ENCODE data around the gene SHTN1. TPM values are rescaled to one million over a fixed set of nuclear protein-coding genes. Genes with fewer than 3 reads are reported as not detected.
A peak's percentile ranks its signal among the peaks of the same experiment; 100 is the strongest.

SHTN1 gene
- 11.6 and 35.9 TPM in 2 replicates for total RNA-seq

DNA sequence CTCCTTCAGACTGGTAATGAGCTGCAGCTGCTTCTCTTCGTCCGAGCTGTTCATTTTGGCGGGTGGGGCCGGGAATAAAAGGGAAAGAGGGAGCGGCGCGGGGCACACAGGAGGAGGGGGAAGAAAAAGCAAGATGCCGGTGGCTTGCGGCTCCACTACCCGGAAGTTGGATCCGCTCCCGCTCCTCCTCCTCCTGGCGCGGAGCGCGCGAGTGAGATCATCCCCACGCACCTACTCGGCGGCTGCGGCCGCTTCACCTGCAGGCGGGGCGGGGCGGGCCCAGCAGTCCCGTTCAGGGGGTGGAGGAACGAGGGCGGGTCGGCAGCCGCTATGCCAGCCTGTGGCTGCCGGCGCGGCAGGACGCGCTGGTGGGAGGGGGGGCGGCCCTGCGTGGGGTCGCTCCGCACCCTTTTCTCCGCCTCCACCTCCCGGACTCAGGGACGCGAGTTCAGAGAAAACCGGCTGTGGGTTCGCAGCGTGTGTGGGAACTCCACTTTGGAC, at the start of gene SHTN1:
TSS of gene SHTN1 (minus strand) at position 162 of the 501 bp plus-strand sequence. CDS start at position 54, 108 bp downstream.
- DNase-seq (ENCODE audit: low read depth): peak; percentile 30

DNA sequence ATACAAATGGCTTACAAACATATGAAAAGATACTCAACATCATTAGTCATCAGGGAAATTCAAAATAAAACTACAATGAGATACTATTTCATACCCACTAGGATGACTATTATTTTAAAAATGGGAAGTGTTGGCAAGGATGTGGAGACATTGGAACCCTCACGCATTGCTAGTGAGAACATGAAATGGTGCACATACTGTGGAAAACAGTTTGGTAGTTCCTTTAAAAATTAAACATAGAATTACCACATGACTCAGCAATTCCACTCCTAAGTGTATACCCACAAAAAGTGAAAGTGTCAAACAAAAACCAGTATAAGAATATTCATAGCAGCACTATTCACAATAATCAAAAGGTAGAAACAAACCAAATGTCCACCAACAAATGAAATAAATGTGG, 48.5 kb upstream of the SHTN1 start:
- no peak for DNase-seq (ENCODE audit: low read depth)

GRCh38 chr10:117047947-117048346, 43.0 kb upstream of the SHTN1 start:
- no peak for DNase-seq (ENCODE audit: low read depth)

DNA sequence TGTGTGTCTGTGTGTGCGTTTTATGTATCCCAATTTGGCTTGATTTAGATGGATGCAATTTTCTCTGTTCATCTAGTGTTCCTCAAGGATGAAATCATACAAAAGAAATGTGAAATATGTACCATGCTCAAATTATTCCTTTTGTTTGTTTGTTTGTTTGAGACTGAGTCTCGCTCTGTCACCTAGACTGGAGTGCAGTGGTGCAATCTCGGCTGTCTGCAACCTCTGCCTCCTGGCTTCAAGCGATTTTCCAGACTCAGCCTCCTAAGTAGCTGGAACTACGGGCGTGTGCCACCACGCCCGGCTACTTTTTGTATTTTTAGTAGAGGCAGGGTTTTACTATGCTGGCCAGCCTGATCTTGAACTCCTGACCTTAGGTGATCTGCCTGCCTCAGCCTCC, 11.3 kb upstream of the SHTN1 start:
- no peak for DNase-seq (ENCODE audit: low read depth)

DNA sequence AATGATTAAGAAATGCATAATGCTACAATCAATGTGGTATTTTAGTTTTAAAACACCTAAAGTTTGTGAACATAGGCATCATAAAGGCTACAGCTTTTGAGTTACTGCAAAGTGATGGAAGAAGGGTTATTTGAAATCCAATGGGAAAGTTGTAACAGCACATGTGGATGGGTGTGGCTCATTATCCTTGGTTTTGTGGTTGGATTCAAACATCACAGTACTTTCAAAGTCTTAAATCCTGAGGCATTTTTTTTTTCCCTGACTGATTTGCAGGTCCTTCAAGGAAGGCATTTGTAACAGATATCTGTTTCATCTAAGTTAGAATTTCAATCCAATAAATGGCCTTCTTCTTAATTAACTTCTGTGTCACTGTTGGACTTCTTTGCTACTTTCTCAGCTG, 9.8 kb upstream of the SHTN1 start:
- DNase-seq (ENCODE audit: low read depth): no peak

DNA sequence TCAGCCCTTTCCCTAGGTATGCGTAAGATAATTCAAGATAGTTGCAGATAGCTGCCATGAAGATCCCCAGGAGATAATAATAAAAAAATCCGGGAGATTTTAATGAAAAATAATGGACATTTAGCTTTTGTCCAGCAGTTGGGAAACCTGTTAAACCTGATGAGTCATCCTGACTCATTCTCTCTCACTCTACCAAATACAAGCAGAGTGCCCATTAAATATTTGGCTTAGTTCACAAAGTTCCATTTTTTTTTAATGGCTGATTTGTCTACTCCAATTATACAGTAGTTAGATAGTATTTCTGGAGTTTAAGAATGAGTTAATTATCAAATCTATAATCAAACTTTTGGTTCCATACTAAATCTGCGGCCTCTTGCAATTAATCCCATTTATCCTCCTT, 2.1 kb upstream of the SHTN1 start:
- DNase-seq (ENCODE audit: low read depth): peak; percentile 91

DNA sequence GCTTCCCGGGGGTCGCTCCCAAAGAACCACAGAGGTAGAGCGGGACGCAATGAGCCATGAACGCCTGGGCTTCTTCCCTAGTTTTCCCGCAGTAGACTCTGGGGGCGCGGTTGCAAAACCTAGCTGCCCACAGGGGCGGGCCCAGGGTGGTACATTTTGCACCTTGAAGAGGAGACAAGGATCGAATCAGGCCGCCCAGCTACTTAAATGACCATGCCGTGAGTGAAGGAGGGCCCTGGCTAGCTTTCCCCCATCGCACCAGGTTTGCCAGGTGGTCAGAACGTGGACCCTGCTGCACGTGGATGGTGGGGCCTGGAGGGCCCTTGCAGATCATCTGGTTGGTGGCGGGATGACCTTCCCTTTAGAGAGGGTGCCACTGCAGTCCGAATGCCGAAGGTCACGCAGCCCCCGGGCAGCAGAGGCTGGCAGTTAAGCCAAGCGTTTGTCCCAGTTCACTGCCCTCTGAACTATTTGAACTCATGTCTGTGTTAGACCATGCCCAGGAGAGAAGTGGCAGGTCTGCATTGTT, 604 bp upstream of the SHTN1 start:
- no peak for DNase-seq (ENCODE audit: low read depth)

GRCh38 chr10:117004227-117005025, 561 bp downstream of the SHTN1 start:
- peak; percentile 38 for DNase-seq (ENCODE audit: low read depth)

DNA sequence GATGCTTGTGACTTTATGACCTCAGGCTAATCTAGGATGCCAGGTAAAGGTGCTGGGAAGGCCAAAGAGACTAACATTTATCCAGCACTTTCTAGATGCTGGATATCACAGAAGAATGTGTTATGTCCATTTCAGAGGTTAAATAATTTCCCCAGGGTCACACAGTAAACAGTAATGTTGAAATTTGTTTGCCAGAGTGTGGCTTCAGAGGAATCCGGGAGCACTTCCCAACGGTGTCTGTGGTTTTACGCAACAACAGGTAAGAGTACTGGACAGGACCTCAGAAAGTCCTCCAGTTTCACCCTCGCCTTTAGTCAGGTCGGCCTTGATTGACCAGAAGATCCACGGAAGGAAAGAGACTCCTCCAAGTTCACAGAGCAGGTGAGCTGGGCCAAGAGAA, 1.7 kb downstream of the SHTN1 start:
- peak; percentile 42 for DNase-seq (ENCODE audit: low read depth)

GRCh38 chr10:117002206-117002605, 2.8 kb downstream of the SHTN1 start:
- no peak for DNase-seq (ENCODE audit: low read depth)

DNA sequence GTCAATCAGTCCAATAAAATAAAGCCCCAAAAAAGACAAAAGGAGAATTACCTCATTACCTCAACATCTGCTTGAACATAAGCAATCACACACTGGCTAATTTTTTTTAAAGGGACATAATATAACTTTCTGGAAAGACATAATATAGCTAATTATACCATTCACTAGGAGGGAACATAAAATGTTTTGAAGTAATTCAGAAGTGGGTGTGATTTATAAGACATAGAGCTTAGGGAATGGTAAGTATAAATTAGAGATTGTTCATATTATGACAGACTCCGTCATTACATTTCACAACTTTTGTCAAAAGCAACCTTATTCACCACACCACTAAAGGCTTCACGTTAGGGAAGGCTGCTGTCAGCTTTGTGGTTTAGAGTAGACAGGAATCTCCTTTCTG, 3.8 kb downstream of the SHTN1 start:
- no peak for DNase-seq (ENCODE audit: low read depth)

GRCh38 chr10:117000580-117000979, 4.4 kb downstream of the SHTN1 start:
- DNase-seq (ENCODE audit: low read depth): no peak

DNA sequence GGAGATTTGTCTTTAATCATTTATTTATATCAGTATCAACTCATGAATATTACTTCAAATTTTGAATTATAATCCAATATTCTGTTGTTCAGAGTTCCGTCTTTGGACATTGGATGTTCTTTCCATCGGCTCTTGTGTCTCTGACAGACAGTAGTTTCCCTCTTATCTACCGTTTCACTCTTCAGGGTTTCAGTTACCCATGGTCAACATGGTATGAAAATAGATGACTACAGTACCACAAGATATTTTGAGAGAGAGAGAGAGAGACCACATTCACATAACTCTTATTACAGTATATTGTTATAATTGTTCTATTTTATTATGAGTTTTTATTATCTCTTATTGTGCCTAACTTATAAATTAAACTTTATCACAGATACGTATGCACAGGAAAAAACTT, 6.8 kb downstream of the SHTN1 start:
- DNase-seq (ENCODE audit: low read depth): no peak

DNA sequence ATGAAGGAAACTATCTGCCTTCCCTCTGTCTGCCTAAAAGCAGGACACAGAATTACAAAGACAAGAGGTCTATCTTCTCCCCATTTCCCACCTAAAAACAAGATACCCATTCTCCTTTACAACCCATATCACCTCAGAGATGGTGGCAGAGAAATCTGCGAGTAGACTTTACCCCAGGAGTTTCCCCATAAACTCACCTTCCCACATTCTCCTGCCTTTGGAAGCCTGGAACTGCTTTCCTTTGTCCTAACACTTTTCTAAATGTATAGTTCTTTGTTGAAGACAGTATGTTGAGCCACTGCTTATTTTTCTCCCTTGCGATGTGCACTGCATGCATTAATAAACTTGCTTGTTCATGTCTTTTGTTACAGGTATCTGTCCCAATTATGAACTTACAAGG, 8.0 kb downstream of the SHTN1 start:
- no peak for DNase-seq (ENCODE audit: low read depth)

- DNase-seq (ENCODE audit: low read depth): no peak
Measured at GRCh38 chr10:116995648-116996047, 9.3 kb downstream of the SHTN1 start.

- DNase-seq (ENCODE audit: low read depth): no peak
Measured at GRCh38 chr10:116994113-116994890, 10.7 kb downstream of the SHTN1 start.

- DNase-seq (ENCODE audit: low read depth): no peak
Measured at GRCh38 chr10:116993610-116994009, 11.4 kb downstream of the SHTN1 start.

DNA sequence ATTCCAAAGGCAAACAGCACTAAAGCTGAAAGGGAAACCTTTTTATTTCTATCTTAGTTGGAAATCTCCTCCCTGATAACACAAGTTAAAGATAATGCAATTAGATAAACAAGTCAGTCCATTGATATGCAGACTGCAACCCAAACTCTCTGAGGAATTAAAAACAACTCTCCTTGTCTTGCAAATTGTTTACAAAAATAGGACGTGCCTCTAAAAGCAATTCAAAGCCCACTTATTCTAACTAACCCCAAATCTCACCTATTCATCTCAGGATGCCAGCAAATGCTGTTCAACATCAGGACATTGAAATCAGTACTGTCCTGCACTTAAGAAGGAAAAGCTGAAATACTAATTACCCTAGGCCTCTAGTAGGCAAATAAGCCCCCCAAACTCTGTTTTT, 12.8 kb downstream of the SHTN1 start:
- DNase-seq (ENCODE audit: low read depth): no peak

- no peak for DNase-seq (ENCODE audit: low read depth)
Measured at GRCh38 chr10:116990276-116990800, 14.6 kb downstream of the SHTN1 start.

- no peak for DNase-seq (ENCODE audit: low read depth)
Measured at GRCh38 chr10:116989439-116989838, 15.5 kb downstream of the SHTN1 start.

DNA sequence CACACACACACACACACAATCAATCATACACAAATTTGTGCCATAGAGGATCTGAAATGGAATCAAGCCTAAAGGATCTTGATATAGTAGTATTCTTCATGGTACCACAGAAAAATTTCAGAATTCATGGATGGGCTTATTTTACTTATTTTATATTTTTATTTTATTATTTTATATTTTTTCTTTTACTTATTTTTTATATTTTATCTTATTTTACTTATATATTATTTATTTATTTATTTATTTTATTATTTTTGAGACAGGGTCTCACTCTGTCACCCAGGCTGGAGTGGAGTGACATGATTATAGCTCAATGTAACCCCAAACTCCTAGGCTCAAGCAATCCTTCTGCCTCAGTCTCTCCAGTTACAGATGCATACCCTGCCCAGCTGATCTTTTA, 16.7 kb downstream of the SHTN1 start:
- no peak for DNase-seq (ENCODE audit: low read depth)

DNA sequence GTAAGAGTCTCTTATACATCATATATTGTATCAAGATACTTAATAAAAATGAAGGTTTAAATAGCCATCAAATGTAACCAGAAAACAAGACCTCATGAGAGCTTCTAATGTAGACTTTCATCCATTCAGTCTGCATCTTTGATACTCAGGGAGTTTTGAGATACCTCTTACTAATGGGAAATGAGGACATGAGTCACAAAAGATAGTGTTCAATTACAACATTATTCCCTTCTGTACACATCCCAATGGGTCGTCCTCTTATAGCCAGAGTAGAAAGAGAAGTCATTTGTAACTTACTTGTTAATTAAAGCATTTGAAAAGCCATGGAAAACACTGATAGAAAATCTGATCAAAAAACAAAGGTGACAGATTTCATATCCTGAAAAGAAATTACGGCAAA, 19.4 kb downstream of the SHTN1 start:
- no peak for DNase-seq (ENCODE audit: low read depth)

Measured in renal cortical epithelial cell (primary cell).